ENCODE data around the gene LRRC15. TPM values are rescaled to one million over a fixed set of nuclear protein-coding genes. Genes with fewer than 3 reads are reported as not detected.

Gene LRRC15
- total and polyA plus RNA-seq, 2 donors (not counting 3 experiments of a cell fraction or from before 2014, with no cell fraction given), result not detected

GRCh38 chr3:194316918-194317317 lies 52.6 kb downstream of the LRRC15 start:
- no peak for FAIRE-seq
- POLR2A ChIA-PET, result no interaction called here
- peaks cover 4 to 5% of the 10 kb centered on the region in 2 experiments for H3K27me3 ChIP-seq (ENCODE audit: control insufficient read depth in 2 of 2, insufficient read depth in 2 of 2, low read length in 2 of 2)

More at GRCh38 chr3:194316918-194317317, 52.6 kb downstream of the LRRC15 start:
- CTCF ChIA-PET, result interaction anchor here (1.0 to 5.6 kb wide), 10 partner anchors 19 to 651 kb away, joined by 3 to 355 read pairs (median 30); partner anchors contain the start of gene HES1
- H3K27ac ChIP-seq (ENCODE audit: insufficient read depth, low read depth, low read length), result no peak overlapping the region
- H3K9ac ChIP-seq (replicated peaks; ENCODE audit: extremely low read depth, insufficient read depth, low read length), result no peak overlapping the region
- H3K9me3 ChIP-seq (replicated peaks; ENCODE audit: control insufficient read depth, insufficient read depth, low read length), result no peaks in the 10 kb centered on the region
- H3K4me3 ChIP-seq (replicated peaks in 1 of 3; ENCODE audit: insufficient read depth in 1 of 3, low read depth in 1 of 3, low read length in 3 of 3), result no peak overlapping the region
- H2AFZ ChIP-seq (ENCODE audit: low read depth, low read length), result no peak overlapping the region
- TF ChIP-seq GATA2 (IDR thresholded peaks at IDR 0.05; ENCODE audit: insufficient read depth, insufficient read length, low read depth, low read length), result no peak
- TF ChIP-seq EZH2 (IDR thresholded peaks at IDR 0.05; ENCODE audit: borderline replicate concordance, low read depth, low read length, severe bottlenecking), result no peak
- no peak for TF ChIP-seq POLR2AphosphoS5 (IDR thresholded peaks at IDR 0.05; ENCODE audit: insufficient read depth, low read depth, low read length)
- TF ChIP-seq, protein P1, sequence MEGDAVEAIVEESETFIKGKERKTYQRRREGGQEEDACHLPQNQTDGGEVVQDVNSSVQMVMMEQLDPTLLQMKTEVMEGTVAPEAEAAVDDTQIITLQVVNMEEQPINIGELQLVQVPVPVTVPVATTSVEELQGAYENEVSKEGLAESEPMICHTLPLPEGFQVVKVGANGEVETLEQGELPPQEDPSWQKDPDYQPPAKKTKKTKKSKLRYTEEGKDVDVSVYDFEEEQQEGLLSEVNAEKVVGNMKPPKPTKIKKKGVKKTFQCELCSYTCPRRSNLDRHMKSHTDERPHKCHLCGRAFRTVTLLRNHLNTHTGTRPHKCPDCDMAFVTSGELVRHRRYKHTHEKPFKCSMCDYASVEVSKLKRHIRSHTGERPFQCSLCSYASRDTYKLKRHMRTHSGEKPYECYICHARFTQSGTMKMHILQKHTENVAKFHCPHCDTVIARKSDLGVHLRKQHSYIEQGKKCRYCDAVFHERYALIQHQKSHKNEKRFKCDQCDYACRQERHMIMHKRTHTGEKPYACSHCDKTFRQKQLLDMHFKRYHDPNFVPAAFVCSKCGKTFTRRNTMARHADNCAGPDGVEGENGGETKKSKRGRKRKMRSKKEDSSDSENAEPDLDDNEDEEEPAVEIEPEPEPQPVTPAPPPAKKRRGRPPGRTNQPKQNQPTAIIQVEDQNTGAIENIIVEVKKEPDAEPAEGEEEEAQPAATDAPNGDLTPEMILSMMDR (IDR thresholded peaks at IDR 0.05; ENCODE audit: extremely low read depth in 1 of 2, insufficient read depth in 1 of 2, low read depth in 1 of 2, low read length in 2 of 2), result no peak
- TF ChIP-seq MAX (IDR thresholded peaks at IDR 0.05; ENCODE audit: insufficient read depth, insufficient read length), result no peak
- no peak for TF ChIP-seq JUN (IDR thresholded peaks at IDR 0.05; ENCODE audit: borderline replicate concordance, insufficient read depth, insufficient read length, low read depth)
- TF ChIP-seq POLR2A (IDR thresholded peaks at IDR 0.05; ENCODE audit: low read depth, low read length), result no peak
- no peak for DNase-seq (ENCODE audit: low read depth, low spot score)
- peaks cover 7% of the 10 kb centered on the region for H3K4me1 ChIP-seq (ENCODE audit: control insufficient read depth, extremely low read depth, insufficient read depth, low read length)
- no peaks in the 10 kb centered on the region for H3K9me1 ChIP-seq (replicated peaks; ENCODE audit: control insufficient read depth, extremely low read depth, insufficient read depth, low read length)
- no TSS peak for BruUV-seq (replicated peaks)
- dilution Hi-C loops (cut with MboI; ENCODE audit: extremely low pct_ligation_motif_present, low sequenced_read_pairs) (loop anchor here (25.0 kb wide), 1 partner anchor 555 kb away; no protein-coding TSS in a partner anchor), intact Hi-C loops (cut with micrococcal nuclease) (loop anchor here (5.0 kb wide), 1 partner anchor 230 kb away; no protein-coding TSS in a partner anchor)
- H3K4me2 ChIP-seq (ENCODE audit: insufficient read depth, low read length), result no peak overlapping the region
- H4K20me1 ChIP-seq (replicated peaks; ENCODE audit: control insufficient read depth, extremely low read depth, insufficient read depth, low read length), result no peaks in the 10 kb centered on the region
- H3K36me3 ChIP-seq (ENCODE audit: control insufficient read depth in 2 of 2, extremely low read depth in 1 of 2, insufficient read depth in 2 of 2, low read length in 2 of 2), result no peaks in the 10 kb centered on the region
- no peaks in the 10 kb centered on the region for H3K79me2 ChIP-seq (ENCODE audit: control insufficient read depth, insufficient read depth, low read length)
